ENCODE results near the gene TBKBP1. TPM values are rescaled to one million over a fixed set of nuclear protein-coding genes. Genes with fewer than 3 reads are reported as not detected.
"Not testable (repeated sequence)": the region's sequence is repeated elsewhere in the genome, so short reads cannot be mapped to it uniquely, and the experiment has no call there.

Gene TBKBP1
- total RNA-seq, 2 experiments from 2014 or later: 21.8 to 23.1 TPM

DNA sequence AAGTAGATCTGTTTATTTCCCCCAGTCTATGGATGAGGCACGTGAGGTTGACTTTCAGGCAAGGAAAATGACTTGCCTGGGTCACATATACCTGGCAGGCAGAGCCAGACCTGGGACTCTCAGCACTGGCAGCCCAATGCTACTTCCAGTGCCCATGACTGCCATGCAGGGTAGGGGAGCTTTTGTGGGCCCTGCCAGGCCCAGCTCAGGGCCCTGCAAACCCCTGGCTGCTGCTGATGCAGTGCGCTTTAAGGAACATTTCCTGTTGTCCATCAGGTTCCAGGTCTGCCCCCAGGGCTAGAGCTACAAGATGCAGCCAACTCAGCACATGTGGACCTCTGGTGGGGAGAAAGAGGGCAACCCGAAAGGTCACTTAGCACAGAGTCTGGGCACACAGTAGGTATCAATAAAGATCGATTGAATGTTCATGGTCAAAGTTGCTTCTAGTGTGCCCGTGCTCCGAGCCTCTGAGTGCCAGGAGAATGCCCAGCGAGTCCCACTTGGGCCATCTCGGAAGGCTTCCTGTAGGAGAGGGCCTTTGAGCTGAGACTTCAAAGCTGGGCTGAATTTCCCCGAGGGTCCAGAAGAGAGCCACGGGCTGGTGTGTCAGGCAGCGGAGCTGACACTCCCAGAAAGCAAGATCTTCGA, 38.6 kb downstream of the TBKBP1 start:
- H3K9me3 Mint-ChIP-seq (ENCODE audit: low read depth): no peaks in the 10 kb centered on the region
- no peaks in the 10 kb centered on the region for H3K27me3 Mint-ChIP-seq
- peak overlapping the region; percentile 93 for H3K4me3 Mint-ChIP-seq
- ATAC-seq (no peak), DNase-seq (peak; percentile 22)
- ChIA-PET CTCF (interaction anchor here (0.8 to 9.4 kb wide), 19 partner anchors 9 to 163 kb away, joined by 3 to 112 read pairs (median 5); partner anchors contain the start of genes LRRC46, MRPL10, SCRN2 and SP2), POLR2A (interaction anchor here (1.1 to 1.7 kb wide), 3 partner anchors 14 to 39 kb away, joined by 3 to 6 read pairs (median 4); no protein-coding TSS in a partner anchor)
- peaks cover 67% of the 10 kb centered on the region for H3K4me1 Mint-ChIP-seq
- intact Hi-C loops (cut with DNase I, micrococcal nuclease): loop anchor here (1.0 to 5.0 kb wide), 7 partner anchors 11 to 84 kb away; partner anchors contain the start of gene KPNB1 (in 1 of the 2)
- peak overlapping the region; percentile 82 for H3K27ac Mint-ChIP-seq
- H3K36me3 Mint-ChIP-seq (ENCODE audit: low read depth): peaks cover 39% of the 10 kb centered on the region

- ATAC-seq (peak; percentile 80), DNase-seq (peak; percentile 96)
- Mint-ChIP-seq H3K27me3 (no peaks in the 10 kb centered on the region), H3K9me3 (ENCODE audit: low read depth) (no peaks in the 10 kb centered on the region), H3K36me3 (ENCODE audit: low read depth) (peaks cover 41% of the 10 kb centered on the region), H3K4me1 (peaks cover 63% of the 10 kb centered on the region), H3K27ac (peak within 1 kb of the TSS; percentile 98), H3K4me3 (peak within 1 kb of the TSS; percentile 93)
- ChIA-PET POLR2A (interaction anchor here (0.5 to 1.7 kb wide), 5 partner anchors 15 to 84 kb away, joined by 3 to 6 read pairs (median 4); partner anchors contain the start of gene KPNB1), CTCF (interaction anchor here (0.6 to 9.4 kb wide), 22 partner anchors 8 to 162 kb away, joined by 3 to 112 read pairs (median 4); partner anchors contain the start of genes LRRC46, MRPL10, SCRN2 and SP2)
- intact Hi-C loops (cut with DNase I, micrococcal nuclease): loop anchor here (1.0 to 5.0 kb wide), 7 partner anchors 12 to 84 kb away; partner anchors contain the start of gene KPNB1 (in 1 of the 2)
These were observed 39.2 kb downstream of the TBKBP1 start, which contains the start of gene TBX21 for GRCh38 chr17:47733047-47733673. Gene TBX21 (plus strand): TSS chr17:47733236. CDS start chr17:47733455, 219 bp downstream.

- peaks cover 60% of the 10 kb centered on the region for H3K4me1 Mint-ChIP-seq
- POLR2A ChIA-PET: interaction anchor here (0.5 to 1.7 kb wide), 4 partner anchors 33 to 84 kb away, joined by 3 to 6 read pairs (median 5); partner anchors contain the start of gene KPNB1
- no peak for ATAC-seq
- H3K27ac Mint-ChIP-seq: peak overlapping the region; percentile 98
- H3K4me3 Mint-ChIP-seq: peak overlapping the region; percentile 93
- no peaks in the 10 kb centered on the region for H3K27me3 Mint-ChIP-seq
- no peaks in the 10 kb centered on the region for H3K9me3 Mint-ChIP-seq (ENCODE audit: low read depth)
- peaks cover 46% of the 10 kb centered on the region for H3K36me3 Mint-ChIP-seq (ENCODE audit: low read depth)
- intact Hi-C loops (cut with DNase I, micrococcal nuclease): loop anchor here (1.0 to 5.0 kb wide), 7 partner anchors 13 to 85 kb away; partner anchors contain the start of gene KPNB1 (in 1 of the 2)
- DNase-seq: peak; percentile 43
- CTCF ChIA-PET: interaction anchor here (0.6 to 9.4 kb wide), 19 partner anchors 8 to 119 kb away, joined by 3 to 112 read pairs (median 4); no protein-coding TSS in a partner anchor
These were observed 39.9 kb downstream of the TBKBP1 start for GRCh38 chr17:47733674-47734410.

DNA sequence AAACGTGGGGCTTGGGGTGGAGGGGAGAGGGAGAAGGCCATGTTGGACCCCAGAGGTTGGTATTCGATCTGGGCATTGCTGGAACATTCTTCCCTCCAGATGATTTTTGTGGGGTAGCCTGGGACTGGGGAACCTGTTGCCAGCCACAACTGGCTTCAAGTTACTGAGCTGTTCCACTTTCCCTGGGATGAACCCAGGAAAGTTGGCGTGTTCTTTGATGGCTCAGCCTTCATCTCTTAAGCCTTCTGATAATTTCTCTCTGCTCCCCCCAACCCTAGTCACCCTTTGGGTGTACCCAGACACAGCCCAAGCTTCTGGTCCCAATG, 41.1 kb downstream of the TBKBP1 start:
- Mint-ChIP-seq H3K9me3 (ENCODE audit: low read depth) (no peaks in the 10 kb centered on the region), H3K4me1 (peaks cover 56% of the 10 kb centered on the region), H3K4me3 (peak overlapping the region; percentile 93), H3K27ac (peak overlapping the region; percentile 98), H3K27me3 (no peaks in the 10 kb centered on the region), H3K36me3 (ENCODE audit: low read depth) (peaks cover 52% of the 10 kb centered on the region)
- POLR2A ChIA-PET: interaction anchor here (0.6 kb wide), 2 partner anchors 13 to 71 kb away, joined by 4 to 7 read pairs; no protein-coding TSS in a partner anchor
- CTCF ChIA-PET: interaction anchor here (1.4 to 9.4 kb wide), 2 partner anchors 15 to 36 kb away, joined by 3 to 112 read pairs; no protein-coding TSS in a partner anchor
- ATAC-seq (no peak), DNase-seq (no peak)
- intact Hi-C loops (cut with DNase I, micrococcal nuclease): loop anchor here in 1 of 2 experiments (5.0 kb wide), 1 partner anchor 67 kb away; no protein-coding TSS in a partner anchor

- Mint-ChIP-seq H3K4me3 (peak overlapping the region; percentile 93), H3K27me3 (no peaks in the 10 kb centered on the region), H3K9me3 (ENCODE audit: low read depth) (no peaks in the 10 kb centered on the region), H3K4me1 (peaks cover 56% of the 10 kb centered on the region), H3K36me3 (ENCODE audit: low read depth) (peaks cover 56% of the 10 kb centered on the region), H3K27ac (peak overlapping the region; percentile 98)
- intact Hi-C loops (cut with DNase I, micrococcal nuclease): loop anchor here in 1 of 2 experiments (5.0 kb wide), 1 partner anchor 67 kb away; no protein-coding TSS in a partner anchor
- peak; percentile 27 for ATAC-seq
- ChIA-PET CTCF (interaction anchor here (0.6 to 9.4 kb wide), 5 partner anchors 15 to 273 kb away, joined by 3 to 112 read pairs (median 4); no protein-coding TSS in a partner anchor), POLR2A (interaction anchor here (0.5 to 1.1 kb wide), 2 partner anchors 9 to 65 kb away, joined by 3 to 5 read pairs; no protein-coding TSS in a partner anchor)
- DNase-seq: peak; percentile 63
These were observed 41.6 kb downstream of the TBKBP1 start for GRCh38 chr17:47735536-47736011.

DNA sequence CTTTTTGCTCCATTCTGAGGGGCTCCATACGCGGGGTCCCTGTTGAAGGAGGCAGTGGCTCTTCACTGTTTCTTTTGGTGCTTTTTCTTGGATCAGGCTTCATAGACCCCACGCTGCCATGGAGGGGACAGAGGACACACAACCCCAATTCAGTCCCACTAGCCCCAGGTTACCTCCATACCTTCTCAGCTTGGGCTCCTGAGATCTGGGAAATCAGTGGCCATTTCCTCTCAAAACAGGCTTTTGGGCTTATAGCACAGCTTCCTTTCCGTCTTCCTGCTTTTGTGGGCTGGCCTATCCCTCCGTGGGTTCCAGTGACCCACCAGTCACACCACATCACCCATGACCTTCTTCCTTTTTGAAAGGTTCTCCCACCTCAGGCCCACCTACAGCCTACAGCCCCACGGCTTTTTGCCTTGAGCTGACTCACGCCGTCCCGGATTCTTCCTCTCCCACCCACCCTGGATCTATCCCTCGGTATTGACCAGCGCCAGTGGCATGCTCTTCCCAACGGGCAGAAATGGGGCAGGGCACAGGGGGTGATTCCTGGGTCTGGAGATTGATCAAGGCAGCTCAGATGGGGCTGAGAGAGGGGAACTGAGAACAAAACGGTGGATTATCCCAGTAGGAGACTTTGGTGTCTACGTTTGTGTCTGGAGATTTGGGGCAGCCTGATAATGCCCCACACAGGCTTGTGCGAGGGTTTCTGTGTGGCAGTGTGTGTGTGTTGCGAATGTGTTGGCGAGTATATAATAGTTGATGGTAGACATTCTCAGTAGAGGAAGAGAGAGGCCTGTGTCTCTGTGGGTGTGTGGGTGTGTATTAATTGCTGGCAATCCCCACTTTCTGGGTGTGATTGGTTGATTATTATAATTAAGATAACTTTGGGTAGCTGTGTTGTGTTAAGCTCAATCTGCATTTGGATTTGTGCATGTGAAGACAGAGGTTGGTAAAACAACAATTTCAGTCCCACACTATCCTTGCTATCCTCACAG, 42.8 kb downstream of the TBKBP1 start:
- ChIA-PET POLR2A (interaction anchor here (0.5 to 1.2 kb wide), 4 partner anchors 10 to 37 kb away, joined by 3 read pairs; no protein-coding TSS in a partner anchor), CTCF (interaction anchor here (0.6 to 9.4 kb wide), 6 partner anchors 18 to 72 kb away, joined by 3 to 112 read pairs (median 4); no protein-coding TSS in a partner anchor)
- no peak for ATAC-seq
- peak overlapping the region; percentile 98 for H3K27ac Mint-ChIP-seq
- H3K36me3 Mint-ChIP-seq (ENCODE audit: low read depth): peaks cover 67% of the 10 kb centered on the region
- DNase-seq: peak; percentile 5
- peaks cover 56% of the 10 kb centered on the region for H3K4me1 Mint-ChIP-seq
- intact Hi-C loops (cut with DNase I, micrococcal nuclease): loop anchor here in 1 of 2 experiments (5.0 kb wide), 1 partner anchor 66 kb away; no protein-coding TSS in a partner anchor
- peak overlapping the region; percentile 93 for H3K4me3 Mint-ChIP-seq
- no peaks in the 10 kb centered on the region for H3K9me3 Mint-ChIP-seq (ENCODE audit: low read depth)
- H3K27me3 Mint-ChIP-seq: no peaks in the 10 kb centered on the region

DNA sequence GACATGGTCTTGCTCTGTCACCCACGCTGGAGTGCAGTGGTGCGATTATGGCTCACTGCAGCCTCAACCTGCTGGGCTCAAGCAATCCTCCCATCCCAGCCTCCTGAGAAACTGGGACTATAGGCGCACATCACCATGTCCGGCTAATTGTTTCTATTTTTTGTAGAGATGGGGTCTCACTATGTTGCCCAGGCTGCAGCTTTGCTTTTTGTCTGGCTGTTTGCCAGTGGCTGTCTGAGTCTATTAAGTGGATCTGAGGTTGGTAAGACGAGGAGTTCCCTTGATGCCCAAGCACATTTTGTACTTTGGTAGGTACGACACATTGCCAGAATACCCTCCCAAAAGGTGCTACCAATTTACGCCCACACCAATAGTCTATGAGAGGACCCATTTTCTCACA, 44.2 kb downstream of the TBKBP1 start:
- Mint-ChIP-seq H3K4me1 (peaks cover 57% of the 10 kb centered on the region), H3K36me3 (ENCODE audit: low read depth) (peaks cover 80% of the 10 kb centered on the region), H3K4me3 (peak overlapping the region; percentile 12), H3K27me3 (no peaks in the 10 kb centered on the region), H3K27ac (no peak overlapping the region), H3K9me3 (ENCODE audit: low read depth) (no peaks in the 10 kb centered on the region)
- DNase-seq (peak; percentile 5), ATAC-seq (no peak)
- ChIA-PET POLR2A (no interaction called here), CTCF (interaction anchor here (1.0 to 9.4 kb wide), 2 partner anchors 39 to 59 kb away, joined by 3 to 112 read pairs; no protein-coding TSS in a partner anchor)
- intact Hi-C loops (cut with DNase I, micrococcal nuclease): loop anchor here in 1 of 2 experiments (5.0 kb wide), 1 partner anchor 64 kb away; no protein-coding TSS in a partner anchor

DNA sequence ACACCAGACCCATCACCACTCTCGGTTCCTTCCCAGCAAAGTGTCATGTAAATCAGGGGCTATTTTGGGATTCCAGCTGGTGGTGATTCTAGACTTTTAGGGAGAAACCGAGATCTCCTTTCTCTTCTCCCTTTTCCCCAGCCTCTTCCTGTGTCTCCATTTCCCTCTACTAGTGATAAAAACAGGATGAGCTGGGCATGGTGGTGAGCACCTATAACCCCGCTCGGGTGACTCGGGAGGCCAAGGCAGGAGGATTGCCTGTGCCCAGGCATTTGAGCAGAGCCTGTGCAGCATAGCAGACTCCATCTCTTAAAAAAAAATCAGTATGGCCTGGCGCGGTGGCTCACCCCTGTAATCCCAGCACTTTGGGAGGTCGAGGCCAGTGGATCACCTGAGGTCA, 45.2 kb downstream of the TBKBP1 start:
- peak overlapping the region; percentile 15 for H3K27ac Mint-ChIP-seq

DNA sequence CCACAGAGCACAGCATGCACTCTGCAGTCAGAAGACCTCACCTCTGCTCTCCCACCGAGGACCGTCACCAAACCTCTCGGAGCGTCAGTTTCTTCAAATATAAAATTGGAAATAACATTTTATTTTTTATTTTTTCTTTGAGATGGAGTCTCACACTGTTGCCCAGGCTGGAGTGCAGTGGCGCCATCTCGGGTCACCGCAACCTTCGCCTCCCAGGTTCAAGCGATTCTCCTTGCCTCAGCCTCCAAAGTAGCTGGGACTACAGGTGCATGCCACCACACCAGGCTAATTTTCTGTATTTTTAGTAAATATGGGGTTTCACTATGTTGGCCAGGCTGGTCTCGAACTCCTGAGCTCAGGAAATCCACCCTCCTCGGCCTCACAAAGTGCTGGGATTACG, 46.0 kb downstream of the TBKBP1 start:
- peak; percentile 1 for DNase-seq
- H3K9me3 Mint-ChIP-seq (ENCODE audit: low read depth); H3K27me3 Mint-ChIP-seq; ATAC-seq; POLR2A ChIA-PET; H3K4me3 Mint-ChIP-seq; H3K27ac Mint-ChIP-seq: not testable (repeated sequence)
- H3K36me3 Mint-ChIP-seq (ENCODE audit: low read depth): peaks cover 82% of the 10 kb centered on the region
- CTCF ChIA-PET: interaction anchor here (1.6 kb wide), 1 partner anchor 75 kb away, joined by 5 read pairs; no protein-coding TSS in a partner anchor
- peaks cover 58% of the 10 kb centered on the region for H3K4me1 Mint-ChIP-seq
- intact Hi-C loops (cut with DNase I, micrococcal nuclease): loop anchor here in 1 of 2 experiments (5.0 kb wide), 2 partner anchors 52 to 62 kb away; no protein-coding TSS in a partner anchor

More for the DNA sequence above, 45.2 kb downstream of the TBKBP1 start:
- intact Hi-C loops (cut with DNase I, micrococcal nuclease): loop anchor here in 1 of 2 experiments (5.0 kb wide), 1 partner anchor 63 kb away; no protein-coding TSS in a partner anchor
- ChIA-PET POLR2A (no interaction called here), CTCF (interaction anchor here (0.7 to 0.8 kb wide), 2 partner anchors 15 to 65 kb away, joined by 3 to 4 read pairs; no protein-coding TSS in a partner anchor)
- H3K9me3 Mint-ChIP-seq (ENCODE audit: low read depth): no peaks in the 10 kb centered on the region
- no peak for DNase-seq
- ATAC-seq: no peak
- H3K4me3 Mint-ChIP-seq: peak overlapping the region; percentile 12
- H3K4me1 Mint-ChIP-seq: peaks cover 58% of the 10 kb centered on the region
- H3K27me3 Mint-ChIP-seq: no peaks in the 10 kb centered on the region
- peaks cover 83% of the 10 kb centered on the region for H3K36me3 Mint-ChIP-seq (ENCODE audit: low read depth)

All from activated CD4-positive, alpha-beta T cell treated with anti-CD3 and anti-CD28 coated beads for 36 hours (primary cell).